ENCODE measurements around the gene GMPR.

DNA sequence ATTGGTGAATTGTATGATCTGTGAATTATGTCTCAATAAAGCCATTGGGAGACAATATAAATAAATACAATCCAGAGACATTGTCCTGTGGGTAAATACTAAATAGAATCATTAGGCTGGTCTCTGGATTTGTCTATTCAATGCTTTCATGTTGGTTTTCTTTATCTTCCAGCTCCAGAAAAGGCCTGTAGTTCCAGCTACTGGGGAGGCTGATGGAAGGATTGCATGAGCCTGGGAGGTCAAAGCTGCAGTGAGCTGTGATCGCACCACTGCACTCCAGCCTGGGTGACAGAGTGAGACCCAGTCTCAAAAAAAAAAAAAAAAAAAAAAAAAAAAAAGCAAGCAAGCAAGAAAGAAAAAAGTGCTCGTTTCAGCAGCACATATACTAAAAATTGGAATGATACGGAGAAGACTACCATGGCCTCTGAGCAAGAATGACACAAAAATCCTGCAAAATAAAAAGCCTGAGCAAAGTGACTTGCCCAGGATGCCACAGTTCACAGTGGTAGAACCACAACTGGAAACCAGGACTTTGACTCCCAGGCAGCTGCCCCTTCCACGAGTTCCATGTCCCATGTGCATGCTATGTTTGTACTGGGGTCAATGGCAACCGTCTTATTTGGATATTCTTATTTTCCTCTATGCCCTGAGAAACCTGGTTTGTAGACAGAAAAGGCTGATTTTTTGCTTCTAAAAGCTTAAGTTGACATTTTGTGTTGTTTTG is 33.6 kb upstream of the GMPR start:
- TF ChIP-seq POLR2A (IDR thresholded peaks at IDR 0.05; ENCODE audit: borderline replicate concordance, extremely low read depth, insufficient read depth, insufficient read length) (no peak), YY1 (IDR thresholded peaks at IDR 0.05; ENCODE audit: extremely low read depth, insufficient replicate concordance, low read depth, low read length) (no peak), POLR2AphosphoS5 (IDR thresholded peaks at IDR 0.05; ENCODE audit: low read depth, low read length) (no peak), EZH2 (IDR thresholded peaks at IDR 0.05) (no peak), JUND (IDR thresholded peaks at IDR 0.05) (no peak), RAD21 (IDR thresholded peaks at IDR 0.05; ENCODE audit: low read depth) (no peak), ZNF274 (IDR thresholded peaks at IDR 0.05; ENCODE audit: low read depth, low read length) (no peak), SP1 (IDR thresholded peaks at IDR 0.05; ENCODE audit: low read depth) (no peak), EZH2phosphoT487 (IDR thresholded peaks at IDR 0.05; ENCODE audit: borderline replicate concordance) (no peak)
- TF ChIP-seq, protein P1, sequence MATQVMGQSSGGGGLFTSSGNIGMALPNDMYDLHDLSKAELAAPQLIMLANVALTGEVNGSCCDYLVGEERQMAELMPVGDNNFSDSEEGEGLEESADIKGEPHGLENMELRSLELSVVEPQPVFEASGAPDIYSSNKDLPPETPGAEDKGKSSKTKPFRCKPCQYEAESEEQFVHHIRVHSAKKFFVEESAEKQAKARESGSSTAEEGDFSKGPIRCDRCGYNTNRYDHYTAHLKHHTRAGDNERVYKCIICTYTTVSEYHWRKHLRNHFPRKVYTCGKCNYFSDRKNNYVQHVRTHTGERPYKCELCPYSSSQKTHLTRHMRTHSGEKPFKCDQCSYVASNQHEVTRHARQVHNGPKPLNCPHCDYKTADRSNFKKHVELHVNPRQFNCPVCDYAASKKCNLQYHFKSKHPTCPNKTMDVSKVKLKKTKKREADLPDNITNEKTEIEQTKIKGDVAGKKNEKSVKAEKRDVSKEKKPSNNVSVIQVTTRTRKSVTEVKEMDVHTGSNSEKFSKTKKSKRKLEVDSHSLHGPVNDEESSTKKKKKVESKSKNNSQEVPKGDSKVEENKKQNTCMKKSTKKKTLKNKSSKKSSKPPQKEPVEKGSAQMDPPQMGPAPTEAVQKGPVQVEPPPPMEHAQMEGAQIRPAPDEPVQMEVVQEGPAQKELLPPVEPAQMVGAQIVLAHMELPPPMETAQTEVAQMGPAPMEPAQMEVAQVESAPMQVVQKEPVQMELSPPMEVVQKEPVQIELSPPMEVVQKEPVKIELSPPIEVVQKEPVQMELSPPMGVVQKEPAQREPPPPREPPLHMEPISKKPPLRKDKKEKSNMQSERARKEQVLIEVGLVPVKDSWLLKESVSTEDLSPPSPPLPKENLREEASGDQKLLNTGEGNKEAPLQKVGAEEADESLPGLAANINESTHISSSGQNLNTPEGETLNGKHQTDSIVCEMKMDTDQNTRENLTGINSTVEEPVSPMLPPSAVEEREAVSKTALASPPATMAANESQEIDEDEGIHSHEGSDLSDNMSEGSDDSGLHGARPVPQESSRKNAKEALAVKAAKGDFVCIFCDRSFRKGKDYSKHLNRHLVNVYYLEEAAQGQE (IDR thresholded peaks at IDR 0.05; ENCODE audit: low read depth) = no peak
- TF ChIP-seq, protein P2, sequence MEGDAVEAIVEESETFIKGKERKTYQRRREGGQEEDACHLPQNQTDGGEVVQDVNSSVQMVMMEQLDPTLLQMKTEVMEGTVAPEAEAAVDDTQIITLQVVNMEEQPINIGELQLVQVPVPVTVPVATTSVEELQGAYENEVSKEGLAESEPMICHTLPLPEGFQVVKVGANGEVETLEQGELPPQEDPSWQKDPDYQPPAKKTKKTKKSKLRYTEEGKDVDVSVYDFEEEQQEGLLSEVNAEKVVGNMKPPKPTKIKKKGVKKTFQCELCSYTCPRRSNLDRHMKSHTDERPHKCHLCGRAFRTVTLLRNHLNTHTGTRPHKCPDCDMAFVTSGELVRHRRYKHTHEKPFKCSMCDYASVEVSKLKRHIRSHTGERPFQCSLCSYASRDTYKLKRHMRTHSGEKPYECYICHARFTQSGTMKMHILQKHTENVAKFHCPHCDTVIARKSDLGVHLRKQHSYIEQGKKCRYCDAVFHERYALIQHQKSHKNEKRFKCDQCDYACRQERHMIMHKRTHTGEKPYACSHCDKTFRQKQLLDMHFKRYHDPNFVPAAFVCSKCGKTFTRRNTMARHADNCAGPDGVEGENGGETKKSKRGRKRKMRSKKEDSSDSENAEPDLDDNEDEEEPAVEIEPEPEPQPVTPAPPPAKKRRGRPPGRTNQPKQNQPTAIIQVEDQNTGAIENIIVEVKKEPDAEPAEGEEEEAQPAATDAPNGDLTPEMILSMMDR (IDR thresholded peaks at IDR 0.05 in 2 of 3, conservative IDR thresholded peaks at IDR 0.05 in 1 of 3; ENCODE audit: borderline replicate concordance in 1 of 3, insufficient read depth in 1 of 3, low read depth in 2 of 3, low read length in 2 of 3) = no peak
- TF ChIP-seq, protein P3, sequence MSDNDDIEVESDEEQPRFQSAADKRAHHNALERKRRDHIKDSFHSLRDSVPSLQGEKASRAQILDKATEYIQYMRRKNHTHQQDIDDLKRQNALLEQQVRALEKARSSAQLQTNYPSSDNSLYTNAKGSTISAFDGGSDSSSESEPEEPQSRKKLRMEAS (IDR thresholded peaks at IDR 0.05) = no peak
- TF ChIP-seq, protein P4, sequence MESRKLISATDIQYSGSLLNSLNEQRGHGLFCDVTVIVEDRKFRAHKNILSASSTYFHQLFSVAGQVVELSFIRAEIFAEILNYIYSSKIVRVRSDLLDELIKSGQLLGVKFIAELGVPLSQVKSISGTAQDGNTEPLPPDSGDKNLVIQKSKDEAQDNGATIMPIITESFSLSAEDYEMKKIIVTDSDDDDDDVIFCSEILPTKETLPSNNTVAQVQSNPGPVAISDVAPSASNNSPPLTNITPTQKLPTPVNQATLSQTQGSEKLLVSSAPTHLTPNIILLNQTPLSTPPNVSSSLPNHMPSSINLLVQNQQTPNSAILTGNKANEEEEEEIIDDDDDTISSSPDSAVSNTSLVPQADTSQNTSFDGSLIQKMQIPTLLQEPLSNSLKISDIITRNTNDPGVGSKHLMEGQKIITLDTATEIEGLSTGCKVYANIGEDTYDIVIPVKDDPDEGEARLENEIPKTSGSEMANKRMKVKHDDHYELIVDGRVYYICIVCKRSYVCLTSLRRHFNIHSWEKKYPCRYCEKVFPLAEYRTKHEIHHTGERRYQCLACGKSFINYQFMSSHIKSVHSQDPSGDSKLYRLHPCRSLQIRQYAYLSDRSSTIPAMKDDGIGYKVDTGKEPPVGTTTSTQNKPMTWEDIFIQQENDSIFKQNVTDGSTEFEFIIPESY (IDR thresholded peaks at IDR 0.05; ENCODE audit: extremely low read depth, insufficient replicate concordance, low read length) = no peak
